CD4-positive, alpha-beta T cell treated with Interleukin-10 for 1 hour (primary cell): ENCODE results near the gene SLC22A23.

Experiments
- DNase-seq: peaks from one replicate; pipeline ENCODE4 v3.0.0-alpha.2; 2020

Gene SLC22A23

GRCh38 chr6:3456898-3457709 is at the start of gene SLC22A23:
TSS of gene SLC22A23 (minus strand) at chr6:3457050. CDS start at chr6:3456559, 491 bp downstream.
- DNase-seq = peak; percentile 77

- no peak for DNase-seq
Observed at GRCh38 chr6:3506200-3506599, 49.4 kb upstream of the SLC22A23 start.

DNA sequence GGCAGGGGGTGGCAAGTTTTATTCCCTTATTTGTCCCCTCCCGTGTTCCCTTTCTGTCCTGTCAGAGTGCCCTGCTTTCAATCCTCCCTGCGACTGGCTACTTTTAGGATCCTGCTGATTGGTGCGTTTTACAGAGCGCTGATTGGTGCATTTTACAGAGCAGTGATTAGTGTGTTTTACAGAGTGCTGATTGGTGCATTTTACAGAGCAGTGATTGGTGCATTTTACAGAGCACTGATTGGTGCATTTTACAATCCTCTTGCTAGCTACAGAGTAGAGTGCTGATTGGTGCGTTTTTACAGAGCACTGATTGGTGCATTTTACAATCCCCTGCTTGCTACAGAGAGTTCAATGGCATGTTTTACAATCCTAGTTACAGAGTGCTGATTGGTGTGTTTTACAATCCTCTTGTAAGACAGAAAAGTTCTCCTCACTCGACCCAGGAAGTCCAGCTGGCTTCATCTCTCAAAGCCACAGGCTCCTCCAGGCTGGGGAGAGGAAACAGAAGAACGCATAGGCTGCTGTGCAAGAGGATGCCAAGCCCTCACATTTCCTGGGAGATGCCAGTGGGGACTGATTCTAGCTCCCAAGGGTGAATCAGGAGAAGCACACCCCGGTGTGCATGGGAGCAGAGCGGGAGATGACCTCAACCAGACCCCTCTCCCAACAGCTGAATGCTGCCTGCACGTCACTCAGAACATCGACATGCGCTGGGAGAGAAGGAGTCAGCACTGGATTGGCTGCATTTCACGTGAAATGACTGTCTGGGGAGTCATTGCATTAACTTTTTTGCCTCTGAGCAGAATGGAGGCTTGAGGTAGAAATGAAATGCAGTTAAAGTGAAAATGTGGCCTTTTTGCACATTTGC is 48.3 kb upstream of the SLC22A23 start:
- DNase-seq = no peak

DNA sequence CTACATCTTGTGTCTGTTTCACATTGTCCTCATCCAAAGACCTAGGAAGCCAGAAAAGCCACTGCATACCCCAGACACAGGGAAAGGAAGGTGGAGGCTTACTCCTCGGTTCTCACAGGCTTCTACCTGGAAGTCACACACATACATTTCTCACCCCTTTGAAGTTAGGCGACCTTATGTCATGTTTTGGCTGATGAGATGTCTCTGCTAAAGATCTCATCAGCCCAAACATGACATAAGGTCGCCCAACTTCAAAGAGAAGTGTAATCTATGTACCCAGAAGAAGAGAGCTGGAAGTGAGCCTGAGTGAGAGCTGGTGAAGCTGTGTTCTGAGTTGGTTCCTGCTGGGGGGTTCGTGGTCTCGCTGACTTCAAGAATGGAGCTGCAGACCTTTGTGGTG is 47.5 kb upstream of the SLC22A23 start:
- DNase-seq = no peak

GRCh38 chr6:3501826-3502500 is 45.1 kb upstream of the SLC22A23 start:
- DNase-seq = no peak

GRCh38 chr6:3500262-3501014 is 43.6 kb upstream of the SLC22A23 start:
- DNase-seq = no peak

GRCh38 chr6:3499603-3500002 is 42.8 kb upstream of the SLC22A23 start:
- no peak for DNase-seq

DNA sequence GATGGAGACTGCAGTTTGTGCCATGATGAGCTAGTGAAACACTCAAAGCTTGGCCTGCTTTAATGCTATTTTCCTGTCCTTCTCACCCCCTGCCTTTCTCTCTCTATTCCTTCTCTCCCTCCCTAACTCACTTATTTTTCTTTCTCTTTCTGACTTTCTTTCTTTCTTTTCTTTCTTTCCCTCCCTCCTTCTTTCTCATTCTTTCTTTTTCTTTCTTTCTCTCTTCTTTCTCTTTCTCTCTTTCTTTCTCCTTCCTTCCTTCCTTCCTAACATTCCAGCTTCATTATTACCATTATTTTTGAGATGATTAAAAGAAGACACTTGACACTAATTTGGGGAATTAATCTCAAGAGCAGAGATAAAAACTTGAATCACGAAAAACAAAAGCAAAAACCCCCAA is 39.5 kb upstream of the SLC22A23 start:
- DNase-seq = no peak

- DNase-seq = no peak
Observed at GRCh38 chr6:3494391-3495100, 37.7 kb upstream of the SLC22A23 start.

DNA sequence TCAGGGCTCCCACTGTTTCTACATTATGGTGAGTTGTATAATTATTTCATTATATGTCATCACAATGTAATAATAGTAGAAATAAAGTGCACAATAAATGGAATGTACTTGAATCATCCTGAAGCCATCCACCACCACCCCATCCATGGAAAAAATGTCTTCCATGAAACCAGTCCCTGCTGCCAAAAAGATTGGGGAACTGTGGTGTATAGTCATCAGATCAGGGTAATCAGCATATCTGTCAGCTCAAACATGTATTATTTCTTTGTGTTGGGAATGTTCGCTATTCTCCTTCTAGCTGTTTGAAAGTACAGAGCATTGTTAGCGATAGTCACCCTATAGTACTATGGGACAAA is 33.8 kb upstream of the SLC22A23 start:
- DNase-seq = no peak

DNA sequence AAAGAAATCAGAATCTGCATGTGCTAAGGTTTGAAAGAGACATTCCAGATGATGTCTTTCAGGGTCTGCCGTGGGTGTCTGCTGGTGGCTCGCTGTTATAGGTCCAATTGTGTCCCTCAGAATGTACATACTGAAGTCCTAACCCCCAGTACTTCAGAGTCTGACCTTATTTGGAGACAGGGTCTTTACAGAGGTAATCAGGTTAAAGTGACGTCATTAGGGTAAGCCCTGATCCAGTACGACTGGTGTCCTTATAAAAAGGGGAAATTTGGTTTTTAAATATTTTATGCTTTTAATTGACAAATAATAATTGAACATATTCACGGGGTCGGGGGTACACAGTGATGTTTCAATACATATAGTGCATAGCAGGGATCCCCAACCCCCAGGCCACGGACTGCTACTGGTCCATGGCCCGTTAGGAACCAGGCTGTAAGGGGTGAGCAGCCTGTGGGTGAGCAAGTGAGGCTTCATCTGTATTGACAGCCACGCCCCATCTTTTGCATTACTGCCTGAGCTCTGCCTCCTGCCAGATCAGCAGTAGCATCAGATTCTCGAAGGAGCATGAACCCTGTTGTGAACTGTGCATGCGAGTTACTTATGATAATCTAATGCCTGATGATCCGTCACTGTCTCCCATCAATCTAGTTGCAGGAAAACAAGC is 33.2 kb upstream of the SLC22A23 start:
- DNase-seq = no peak

GRCh38 chr6:3489027-3489757 is 32.3 kb upstream of the SLC22A23 start:
- no peak for DNase-seq

DNA sequence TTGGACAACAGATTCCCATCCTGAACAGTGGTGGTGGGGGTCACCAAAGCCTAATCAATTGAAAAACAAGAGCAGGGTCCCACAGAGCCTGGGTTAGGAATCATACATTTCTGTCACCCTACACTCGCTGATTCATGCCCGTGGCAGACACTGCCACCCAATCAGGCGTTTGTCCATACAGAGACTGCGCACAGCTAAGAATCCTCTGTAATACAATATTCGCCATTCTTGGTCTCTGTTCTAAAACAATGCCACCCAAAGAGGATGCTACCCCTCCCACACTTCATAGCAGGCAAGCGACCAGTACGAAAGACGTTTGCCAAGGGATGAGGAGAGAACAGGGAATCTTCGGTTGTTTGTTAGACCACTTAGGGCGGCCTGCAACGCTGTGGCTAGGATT is 28.1 kb upstream of the SLC22A23 start:
- no peak for DNase-seq

DNA sequence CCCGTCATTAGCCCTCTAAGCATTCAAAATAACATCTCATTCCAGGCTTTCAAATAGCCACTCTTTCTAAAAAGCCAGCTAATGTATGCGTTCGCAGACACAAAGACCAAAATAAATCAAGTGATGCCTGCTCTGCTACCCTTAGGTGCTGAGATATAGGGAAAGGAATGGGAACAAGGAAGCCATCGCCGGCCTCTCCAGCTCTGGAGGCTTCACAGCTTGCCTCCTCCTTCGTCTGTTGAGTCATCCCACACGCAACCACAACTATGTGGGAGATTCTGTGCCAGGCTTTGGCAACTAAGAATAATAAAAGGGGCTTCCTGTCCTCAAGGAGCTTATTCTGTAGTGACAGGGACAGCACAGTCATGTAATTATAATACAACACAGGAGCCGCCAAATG is 27.3 kb upstream of the SLC22A23 start:
- no peak for DNase-seq

- DNase-seq = no peak
Observed at GRCh38 chr6:3483675-3484074, 26.8 kb upstream of the SLC22A23 start.

- no peak for DNase-seq
Observed at GRCh38 chr6:3482869-3483268, 26.0 kb upstream of the SLC22A23 start.

GRCh38 chr6:3481640-3482039 is 24.8 kb upstream of the SLC22A23 start:
- DNase-seq = no peak

- no peak for DNase-seq
Observed at GRCh38 chr6:3480009-3480408, 23.2 kb upstream of the SLC22A23 start.

GRCh38 chr6:3473773-3474172 is 16.9 kb upstream of the SLC22A23 start:
- DNase-seq = no peak

- no peak for DNase-seq
Observed at GRCh38 chr6:3471711-3472110, 14.9 kb upstream of the SLC22A23 start.

DNA sequence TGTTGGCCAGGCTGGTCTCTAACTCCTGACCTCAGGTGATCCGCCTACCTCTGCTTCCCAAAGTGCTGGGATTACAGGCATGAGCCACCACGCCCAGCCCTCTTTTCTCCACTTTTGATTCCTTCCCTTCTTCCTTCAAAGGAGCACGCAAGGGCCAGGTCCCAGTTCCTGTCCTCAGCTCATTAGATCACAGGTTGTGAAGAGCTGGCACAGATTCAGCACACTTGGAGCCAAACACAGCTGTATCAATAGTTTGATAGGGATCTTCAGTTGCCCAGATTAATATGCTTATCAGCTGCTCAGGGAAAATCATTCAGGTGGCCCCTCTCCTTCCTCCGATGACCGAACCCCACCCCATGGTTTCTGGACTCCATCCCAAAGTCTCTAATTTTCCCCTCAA is 14.4 kb upstream of the SLC22A23 start:
- DNase-seq = no peak
